Smooth muscle cell of the brain vasculature (primary cell): Measurements from ENCODE around the gene PLCL1.

ENCODE experiments used
- DNase-seq: peaks from one replicate; pipeline ENCODE4 v3.0.0-alpha.2; 2012; ENCODE audit warnings: low read depth, low spot score

PLCL1 gene

DNA sequence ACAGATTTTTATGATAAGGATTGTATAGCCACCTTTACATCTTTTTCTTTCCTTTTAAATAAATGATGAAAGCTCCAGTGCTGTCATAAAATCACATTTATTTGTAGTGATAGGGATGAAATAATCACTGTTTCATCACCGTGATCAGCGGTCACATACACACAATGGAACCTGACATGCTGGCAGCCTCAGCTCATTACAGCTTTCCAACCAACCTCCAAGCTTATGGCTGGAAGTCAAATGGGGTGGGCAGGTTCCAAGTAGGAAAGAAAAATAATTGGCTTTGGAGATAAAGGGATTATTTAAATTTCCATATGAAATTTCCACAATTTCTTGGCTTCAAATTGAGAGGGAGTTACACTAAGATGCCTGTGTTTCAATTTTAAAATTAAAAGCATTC lies 251.3 kb downstream of the PLCL1 start:
- no peak for DNase-seq

DNA sequence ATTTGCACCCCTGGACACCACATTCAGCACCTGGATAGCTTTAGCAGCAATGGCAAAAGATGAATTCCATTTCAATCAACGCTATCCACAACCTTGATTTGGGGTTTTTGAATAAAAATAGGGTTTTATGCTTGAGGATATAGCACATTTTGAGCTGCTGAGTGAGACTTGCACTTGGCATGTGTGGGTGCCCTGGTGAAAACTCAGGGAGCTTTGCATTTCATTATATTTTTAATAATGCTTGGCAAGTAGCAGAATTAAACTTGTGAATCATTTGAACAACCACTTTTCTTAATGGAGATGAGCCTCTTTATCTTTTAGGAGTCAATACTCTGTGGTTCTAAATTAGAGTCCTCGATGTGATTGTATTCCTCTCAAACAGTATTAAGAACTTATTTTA lies 252.4 kb downstream of the PLCL1 start:
- DNase-seq, result no peak

DNA sequence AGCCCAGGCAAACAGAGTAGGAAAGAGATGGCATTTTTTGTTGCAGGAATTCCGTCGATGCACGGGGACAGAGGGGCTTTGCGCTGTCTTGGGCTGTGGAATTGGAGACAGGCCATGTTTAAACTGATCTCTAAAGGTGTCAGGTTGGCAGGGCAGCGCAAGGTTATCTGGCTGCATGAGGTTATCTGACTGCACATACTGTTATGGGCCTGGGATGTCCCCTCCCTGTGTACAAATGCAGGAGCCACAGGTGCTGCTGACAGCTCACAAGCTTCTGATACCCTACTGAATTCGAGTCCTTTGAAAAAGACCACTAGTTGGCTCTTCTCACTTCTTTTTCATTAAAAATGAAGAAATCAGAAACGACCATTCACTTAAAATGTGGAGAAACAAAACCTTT lies 255.4 kb downstream of the PLCL1 start:
- DNase-seq, result no peak

DNA sequence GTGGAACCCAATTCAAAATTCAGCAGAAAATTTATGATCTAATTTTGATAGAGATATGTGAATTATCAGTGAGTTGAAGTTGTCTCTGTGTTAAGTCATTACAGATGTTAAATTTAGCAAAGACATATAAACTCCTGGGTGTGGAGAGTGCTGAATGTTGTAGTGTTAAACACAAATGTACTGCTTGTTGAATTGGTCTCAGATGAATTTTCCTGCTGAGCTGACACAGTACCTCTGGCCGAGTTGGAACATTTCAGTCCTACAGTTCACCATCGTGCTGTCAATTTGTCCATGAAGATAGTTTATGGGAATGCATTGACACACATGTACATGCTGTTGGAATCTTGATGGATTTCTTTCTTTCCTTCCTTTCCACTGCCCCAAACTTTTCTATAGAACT lies 255.9 kb downstream of the PLCL1 start:
- no peak for DNase-seq

DNA sequence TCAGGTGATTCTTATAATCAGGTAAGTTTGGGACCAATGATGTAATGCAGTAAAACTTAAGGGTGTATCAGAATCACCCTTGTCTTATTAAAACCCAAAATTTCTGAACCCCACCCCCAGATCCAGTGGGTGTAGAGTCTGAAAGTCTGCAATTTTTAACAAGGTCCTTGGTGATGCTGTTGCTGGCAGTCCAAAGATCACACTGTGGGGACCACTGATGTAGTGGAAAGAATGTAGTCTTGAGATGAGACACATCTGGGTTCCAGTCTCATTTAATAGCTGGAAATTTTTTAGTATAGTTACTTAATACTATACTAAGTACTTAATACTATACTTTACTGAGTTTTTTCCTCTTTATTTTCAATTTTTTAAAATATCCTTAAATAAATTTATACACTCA lies 258.4 kb downstream of the PLCL1 start:
- no peak for DNase-seq

DNA sequence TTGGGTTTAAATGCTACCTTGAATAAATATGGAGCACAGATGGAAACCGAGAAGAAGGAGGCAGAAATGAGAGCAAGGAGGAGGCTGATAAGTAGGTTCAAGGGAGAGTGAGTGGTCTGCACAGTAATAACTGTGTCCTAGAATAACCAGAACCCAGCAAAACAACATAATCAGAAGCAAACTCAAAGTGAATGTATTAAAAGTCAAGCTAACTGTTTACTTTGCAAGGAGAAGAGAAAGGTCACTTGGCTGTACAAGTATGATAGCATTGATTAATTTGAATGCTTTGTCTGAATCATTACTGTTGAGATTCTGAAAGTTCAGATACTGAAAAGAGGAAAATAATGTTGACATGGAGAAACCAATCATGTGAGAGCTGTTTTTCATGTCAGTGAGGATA lies 258.8 kb downstream of the PLCL1 start:
- no peak for DNase-seq

DNA sequence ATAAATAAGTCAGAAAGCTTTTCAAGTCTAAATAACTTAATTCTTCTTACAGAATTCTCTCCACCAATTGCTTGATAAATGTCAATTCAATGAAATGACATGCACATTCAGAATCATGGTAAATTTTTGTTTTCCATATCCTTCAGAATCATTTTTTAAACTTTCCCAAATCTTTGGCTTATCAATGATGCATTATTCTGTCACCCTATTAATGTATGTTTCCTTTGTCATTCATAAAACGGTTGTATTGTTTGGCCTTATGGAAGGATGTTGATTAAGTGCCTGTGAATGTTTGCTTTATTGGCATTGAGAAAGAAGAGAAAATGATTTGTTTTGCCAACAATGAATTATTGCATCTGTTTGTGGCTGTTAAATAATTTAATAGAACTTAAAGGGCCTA lies 260.9 kb downstream of the PLCL1 start:
- DNase-seq, result no peak

DNA sequence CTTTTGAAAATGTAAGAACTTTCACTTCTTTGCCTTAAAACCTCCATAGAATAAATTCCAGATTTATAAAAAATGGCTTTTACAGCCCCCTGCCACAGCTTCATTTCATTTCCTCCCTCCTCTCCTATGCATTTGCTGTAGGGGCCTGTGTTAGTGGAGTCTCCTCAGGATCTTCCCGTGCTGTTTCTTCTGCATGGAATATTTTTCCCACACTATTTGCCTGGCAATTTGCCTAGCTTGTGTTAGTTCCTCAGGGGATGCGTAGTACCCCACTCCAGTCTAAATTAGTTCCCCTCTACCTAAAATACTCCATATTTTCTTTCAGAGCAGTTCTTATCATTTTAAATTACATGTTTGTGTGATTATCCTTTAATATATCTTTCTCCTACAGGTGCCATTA lies 262.2 kb downstream of the PLCL1 start:
- no peak for DNase-seq

DNA sequence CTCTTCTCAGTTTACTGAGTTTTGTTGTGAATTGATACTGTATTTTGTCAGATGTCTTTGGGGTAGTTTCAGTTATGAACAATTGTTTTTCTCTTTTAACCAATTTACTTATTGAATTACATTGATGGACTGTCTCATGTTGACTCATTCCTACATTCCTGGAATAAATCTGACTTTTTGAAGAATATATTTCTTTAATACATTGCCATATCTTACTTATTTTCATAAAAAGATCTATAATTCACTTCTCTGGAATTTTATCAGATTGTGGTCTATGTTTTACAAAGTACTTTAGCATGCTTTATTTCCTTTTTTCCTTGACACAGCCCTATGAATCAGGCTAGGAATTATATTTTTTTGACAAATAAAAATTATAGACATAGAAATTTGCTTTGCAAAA lies 268.3 kb downstream of the PLCL1 start:
- no peak for DNase-seq

DNA sequence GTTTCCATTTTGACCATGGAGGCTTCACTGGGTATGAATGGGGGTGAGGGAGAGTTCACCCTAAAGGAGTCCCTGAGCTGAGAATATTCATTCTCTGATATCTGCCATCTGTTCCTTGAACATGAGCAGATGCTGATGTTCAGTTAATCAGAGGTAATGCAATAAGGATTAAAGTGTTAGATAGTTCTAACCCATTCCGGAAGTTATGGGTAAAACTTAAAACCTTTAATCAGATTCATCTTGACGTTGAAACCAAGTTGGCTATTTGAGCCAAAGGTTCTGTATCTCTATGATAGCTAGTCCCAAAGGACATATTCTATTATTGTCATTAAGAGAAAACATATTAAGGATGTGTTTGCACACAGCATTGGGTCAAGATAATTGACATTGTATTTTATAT lies 268.9 kb downstream of the PLCL1 start:
- DNase-seq, result no peak

DNA sequence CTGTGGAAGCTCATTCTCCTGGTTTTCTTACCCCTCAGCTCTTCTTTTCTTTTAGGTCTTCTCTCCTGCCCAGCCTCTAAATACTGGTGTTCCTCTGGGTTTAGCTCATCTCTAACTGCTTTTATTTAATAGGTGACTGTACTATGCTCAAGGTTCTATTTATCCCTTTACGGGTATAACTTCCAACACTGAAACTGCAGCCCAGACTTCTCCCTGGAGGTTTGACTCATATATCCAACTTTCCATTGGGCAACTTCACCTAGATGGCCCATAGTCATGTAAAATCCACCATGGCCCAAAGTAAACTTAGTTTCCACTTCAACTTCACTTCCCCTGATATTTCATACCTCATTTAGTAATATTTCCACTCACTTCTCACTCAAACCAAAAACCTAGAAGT lies 273.1 kb downstream of the PLCL1 start:
- no peak for DNase-seq

DNA sequence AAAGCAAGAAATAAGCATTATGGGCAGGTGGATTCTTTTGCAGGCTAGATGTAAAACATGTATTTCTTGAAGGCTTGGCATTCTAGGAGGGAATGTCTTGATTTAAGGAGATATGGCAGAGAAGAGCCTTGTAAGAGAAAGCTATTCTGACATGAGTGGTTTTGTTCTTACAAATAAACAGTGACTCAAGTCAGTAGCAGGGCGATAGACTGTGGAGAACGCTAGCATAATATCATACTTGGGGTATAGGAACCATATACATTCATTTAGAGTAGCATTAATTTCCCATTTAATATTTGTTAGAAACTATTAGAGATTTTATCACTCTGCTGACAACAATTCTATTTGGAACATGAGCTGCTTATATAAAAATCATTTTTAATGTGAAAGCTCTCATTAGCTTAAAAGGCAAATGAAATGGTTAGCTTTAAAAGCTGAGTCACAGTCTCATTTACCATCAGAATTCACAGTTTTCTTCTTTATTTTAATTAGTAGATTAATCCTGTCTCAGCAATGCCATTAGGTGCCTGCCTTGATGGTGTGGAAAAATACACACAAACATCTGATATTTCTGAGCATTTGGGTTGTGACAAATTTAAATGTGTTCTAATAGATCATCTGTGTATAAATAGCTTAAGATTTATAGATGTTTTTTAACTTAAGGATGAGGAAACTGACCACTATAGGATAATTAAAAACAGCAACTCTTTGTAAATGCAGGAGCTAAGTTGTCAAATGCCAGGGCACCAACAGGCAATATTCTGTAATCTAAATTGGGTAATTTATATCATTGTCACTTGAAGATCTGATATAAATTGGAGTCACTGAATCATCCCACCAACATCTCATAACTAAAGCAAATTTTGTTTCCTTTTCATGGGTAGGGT lies 276.7 kb downstream of the PLCL1 start:
- DNase-seq, result no peak

DNA sequence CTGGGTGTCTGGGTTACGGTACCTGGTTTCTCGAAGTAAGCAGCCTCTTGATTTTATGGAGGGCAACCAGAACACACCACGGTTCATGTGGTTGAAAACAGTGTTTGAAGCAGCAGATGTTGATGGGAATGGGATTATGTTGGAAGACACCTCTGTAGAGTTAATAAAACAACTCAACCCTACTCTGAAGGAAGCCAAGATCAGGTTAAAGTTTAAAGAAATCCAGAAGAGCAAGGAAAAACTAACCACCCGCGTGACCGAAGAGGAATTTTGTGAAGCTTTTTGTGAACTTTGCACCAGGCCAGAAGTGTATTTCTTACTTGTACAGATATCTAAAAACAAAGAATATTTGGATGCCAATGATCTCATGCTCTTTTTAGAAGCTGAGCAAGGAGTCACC lies 279.8 kb downstream of the PLCL1 start:
- DNase-seq, result no peak

DNA sequence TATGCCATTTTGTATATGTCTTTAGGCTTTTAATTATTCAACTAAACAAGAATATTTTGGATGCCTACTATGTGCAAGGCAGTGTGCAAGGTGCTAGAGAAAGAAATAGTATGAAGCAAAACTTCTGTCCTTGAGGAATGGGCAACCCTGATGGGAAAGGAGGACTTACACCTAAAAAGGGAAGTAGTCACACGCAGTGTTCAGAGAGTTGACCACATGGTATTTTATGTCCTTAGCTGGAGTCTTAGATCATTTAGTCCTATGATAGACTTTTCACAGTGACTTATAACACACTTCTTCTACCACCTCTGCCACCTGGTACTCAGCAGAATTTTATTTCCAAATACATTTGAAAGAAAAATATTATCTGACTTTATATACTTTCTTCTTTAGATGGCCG lies 291.6 kb downstream of the PLCL1 start:
- DNase-seq, result no peak

DNA sequence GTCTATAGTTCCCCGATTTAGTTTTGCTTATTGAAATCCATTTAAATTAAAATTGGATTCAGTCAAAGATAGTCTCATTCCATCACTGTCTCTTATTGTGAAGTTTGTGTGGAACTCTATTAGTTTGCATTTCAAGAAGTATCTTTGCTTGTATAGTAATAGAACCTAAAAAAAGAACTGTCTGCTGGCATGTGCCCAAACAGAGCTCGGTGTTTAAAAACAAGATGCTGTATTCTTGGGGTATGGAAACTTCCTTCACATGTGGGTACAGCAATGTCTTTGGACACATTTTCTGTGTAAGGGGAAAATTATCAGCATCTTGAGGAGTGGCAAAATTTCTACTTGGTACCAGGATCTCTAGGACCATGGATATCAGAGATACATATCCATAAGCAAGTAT lies 292.6 kb downstream of the PLCL1 start:
- DNase-seq, result no peak

DNA sequence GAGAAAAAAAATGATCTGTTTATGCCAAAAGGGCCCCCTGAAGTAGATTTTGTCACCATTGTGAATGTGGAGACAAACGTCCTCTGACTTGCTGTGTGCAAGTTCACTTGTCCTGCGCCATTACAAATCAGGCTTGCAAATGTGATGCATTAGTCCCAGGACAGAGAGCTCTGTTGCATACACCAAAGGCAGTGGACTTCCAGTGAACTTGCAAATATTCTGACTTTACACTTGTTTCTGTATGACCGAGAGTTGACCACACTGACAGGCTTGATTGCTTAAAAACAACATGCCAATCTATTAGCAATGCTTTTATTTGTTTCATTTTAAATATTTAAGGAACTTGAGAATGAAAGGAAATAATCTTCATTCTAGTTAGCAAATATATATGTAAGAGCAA lies 293.2 kb downstream of the PLCL1 start:
- DNase-seq, result no peak

DNA sequence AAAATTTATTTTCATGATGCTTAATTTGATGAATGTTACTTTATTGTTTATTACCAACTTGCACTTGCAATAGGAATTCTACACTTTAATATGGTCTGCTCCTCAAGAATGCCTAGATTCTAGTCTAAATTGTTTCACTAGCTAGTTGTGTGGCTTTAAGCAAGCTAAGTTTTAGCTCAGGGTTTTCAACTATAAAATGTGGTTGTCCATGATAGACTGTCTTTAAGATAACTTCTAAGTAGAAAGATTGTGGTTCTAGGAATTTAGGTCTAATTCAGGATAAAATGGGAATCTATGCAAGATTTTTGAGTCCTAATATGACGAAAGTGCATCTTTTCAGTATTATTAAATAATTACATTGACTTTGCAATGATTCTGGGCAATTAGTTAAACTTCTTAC lies 294.0 kb downstream of the PLCL1 start:
- no peak for DNase-seq

DNA sequence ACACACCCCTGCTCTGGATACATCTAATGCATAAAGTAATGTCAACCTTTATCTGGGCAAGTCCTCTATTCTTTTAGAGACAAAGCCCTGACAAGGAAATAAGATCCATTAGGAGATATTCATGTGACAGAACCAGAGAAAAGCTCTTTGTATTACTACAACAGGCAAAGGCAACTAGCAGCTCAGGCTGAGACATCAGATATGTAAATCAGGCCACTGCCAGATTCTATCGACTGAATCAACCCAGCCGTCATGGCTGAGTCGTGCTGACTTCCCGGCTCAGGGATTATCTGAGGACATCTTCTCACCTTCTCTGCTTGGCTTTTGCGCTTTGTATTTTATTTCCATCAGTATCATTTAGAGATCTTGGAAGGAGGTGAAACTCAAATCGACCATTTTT lies 294.5 kb downstream of the PLCL1 start:
- no peak for DNase-seq

DNA sequence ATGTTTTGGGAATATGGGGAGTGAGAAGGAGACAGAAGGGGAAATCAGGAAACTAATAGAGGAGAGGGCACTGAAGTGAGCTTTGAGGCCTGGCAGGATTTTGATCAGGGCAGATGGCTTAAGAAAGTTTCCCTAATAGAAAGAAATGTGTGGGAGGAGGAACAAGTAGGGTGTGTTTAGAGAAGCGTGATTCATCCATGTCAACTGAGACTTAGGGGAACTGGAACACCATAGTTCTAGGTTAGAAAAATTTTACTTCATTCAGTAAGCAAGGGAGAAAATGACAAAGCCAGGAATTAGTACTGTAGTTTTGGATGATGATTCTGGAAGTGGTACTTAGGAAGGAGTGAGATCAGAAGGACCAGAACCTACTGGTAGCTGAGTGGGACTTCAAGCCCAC lies 296.0 kb downstream of the PLCL1 start:
- DNase-seq, result no peak

DNA sequence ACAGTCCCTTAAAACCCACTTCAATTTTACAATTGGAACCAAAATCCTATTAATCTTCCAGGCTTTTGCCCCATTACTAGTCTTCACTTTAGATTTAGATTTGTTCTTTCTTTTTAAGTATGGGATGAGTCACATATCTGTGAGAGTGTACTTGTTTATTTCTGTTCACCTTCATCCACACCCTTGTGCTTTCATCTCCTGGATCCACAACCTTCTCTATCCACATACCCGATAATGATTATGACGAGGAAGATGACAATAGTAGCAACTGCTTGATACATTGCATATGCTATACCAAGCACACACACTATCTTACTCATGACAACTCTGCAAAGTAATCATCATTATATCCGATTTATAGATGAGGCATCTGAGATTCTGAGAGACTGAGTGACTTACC lies 297.3 kb downstream of the PLCL1 start:
- DNase-seq, result no peak

DNA sequence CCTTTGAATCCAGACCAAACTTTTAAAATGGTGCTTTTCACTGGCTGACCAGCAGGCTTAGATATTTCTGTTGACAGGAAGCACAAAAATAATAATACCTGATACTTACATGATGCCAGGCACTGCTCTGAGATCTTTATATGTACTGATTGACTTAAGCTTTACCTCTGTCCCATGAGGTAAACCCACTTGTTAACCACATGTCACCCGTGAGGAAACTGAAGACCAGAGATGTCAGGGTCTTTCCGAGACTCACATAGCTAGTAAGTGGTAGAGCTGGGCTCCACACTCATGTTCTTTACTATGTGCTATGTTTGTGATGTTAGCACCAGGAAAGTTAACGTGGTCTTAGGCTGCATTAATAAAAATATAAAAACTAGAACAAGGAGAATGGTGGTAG lies 297.7 kb downstream of the PLCL1 start:
- DNase-seq, result no peak

DNA sequence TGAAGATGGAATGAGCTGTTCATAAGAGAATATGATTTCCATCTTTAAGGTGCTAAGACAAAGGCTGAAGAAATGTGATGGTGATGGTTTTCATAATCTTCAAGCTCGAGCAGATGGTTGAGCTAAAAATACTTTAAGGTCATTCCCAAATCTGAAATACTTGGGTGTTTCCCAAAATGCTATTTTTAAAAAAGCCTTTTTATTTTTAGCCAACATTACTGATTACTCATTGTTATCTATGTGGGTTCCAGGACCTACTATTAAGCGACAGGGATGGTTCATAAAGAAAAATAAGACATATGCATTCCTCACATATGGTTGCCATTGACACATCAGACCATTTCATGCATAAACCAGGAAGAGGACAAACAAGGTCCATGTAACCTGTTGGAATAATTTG lies 298.5 kb downstream of the PLCL1 start:
- DNase-seq, result no peak

DNA sequence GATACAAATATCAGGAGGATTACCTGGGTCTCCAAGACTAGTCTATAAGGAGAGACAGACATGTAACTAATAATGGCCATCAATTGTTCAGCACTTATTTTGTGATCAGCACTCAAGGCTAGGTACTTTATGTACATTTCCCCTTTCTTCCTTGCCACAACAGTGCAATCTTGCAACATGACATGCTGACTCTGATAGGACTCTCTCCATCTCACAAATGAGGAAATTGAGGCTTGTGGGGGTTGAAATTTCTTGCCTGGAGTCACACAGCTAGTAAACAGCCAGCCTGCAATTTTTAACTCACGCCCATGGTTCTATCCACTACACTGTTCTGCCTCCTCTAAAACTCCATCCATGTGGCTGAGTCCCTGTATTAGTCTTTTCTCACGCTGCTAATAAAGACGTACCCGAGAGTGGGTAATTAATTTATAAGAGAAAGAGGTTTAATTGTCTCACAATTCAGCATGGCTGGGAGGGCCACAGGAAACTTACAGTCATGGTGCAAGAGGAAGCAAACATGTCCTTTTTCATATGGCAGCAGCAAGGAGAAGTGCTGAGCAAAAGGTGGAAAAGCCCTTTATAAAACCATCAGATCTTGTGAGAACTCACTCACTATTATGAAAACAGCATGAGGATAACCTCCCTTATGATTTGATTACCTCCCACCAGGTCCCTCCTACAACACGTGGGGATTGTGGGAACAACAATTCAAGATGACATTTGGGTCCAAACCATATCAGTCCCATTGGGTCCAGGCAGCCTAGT lies 302.4 kb downstream of the PLCL1 start:
- DNase-seq, result no peak
